Astrocyte (in vitro differentiated cells and primary cell): ENCODE data around the gene ZNF805. TPM values are rescaled to one million over a fixed set of nuclear protein-coding genes. Genes with fewer than 3 reads are reported as not detected.
"Not testable (repeated sequence)": the region's sequence is repeated elsewhere in the genome, so short reads cannot be mapped to it uniquely, and the experiment has no call there.

ENCODE experiments used
- DNase-seq: peaks from one replicate; pipeline ENCODE4 v3.0.0-alpha.2; 2010; ENCODE audit warnings: low read depth
- FAIRE-seq: peaks from 2 replicates; lab custom pipeline; 2011; peaks lifted over from hg19 to GRCh38; lab: Jason Lieb, UNC
- H2AFZ ChIP-seq: 2 replicates; pipeline ENCODE4 v1.6.0; 2012; ENCODE audit warnings: low read depth, low read length, inconsistent platforms
- H3K27ac ChIP-seq: 2 replicates; pipeline ENCODE4 v1.5.1; 2011; ENCODE audit warnings: low read depth, low read length, inconsistent platforms
- H3K27me3 ChIP-seq: 2 replicates; pipeline ENCODE4 v1.6.0; 2011; ENCODE audit warnings: low read length, inconsistent platforms; ENCODE audit not compliant: insufficient read depth
- H3K36me3 ChIP-seq: 2 replicates; pipeline ENCODE4 v1.5.1; 2011; ENCODE audit warnings: low read length, inconsistent platforms; ENCODE audit not compliant: insufficient read depth
- H3K4me1 ChIP-seq: 2 replicates; pipeline ENCODE4 v1.5.1; 2011; ENCODE audit warnings: low read length, inconsistent platforms; ENCODE audit not compliant: insufficient read depth
- H3K4me2 ChIP-seq: 2 replicates; pipeline ENCODE4 v1.6.0; 2012; ENCODE audit warnings: low read length, inconsistent platforms
- H3K4me3 ChIP-seq: 2 replicates; pipeline ENCODE4 v1.5.1; 2011; ENCODE audit warnings: low read depth, mild to moderate bottlenecking, low read length, inconsistent platforms; ENCODE audit not compliant: insufficient read depth
- H3K79me2 ChIP-seq: 2 replicates; pipeline ENCODE4 v1.6.0; 2012; ENCODE audit warnings: mild to moderate bottlenecking, low read length, inconsistent platforms; ENCODE audit not compliant: insufficient read depth
- H3K9ac ChIP-seq: 2 replicates; pipeline ENCODE4 v1.6.0; 2012; ENCODE audit warnings: mild to moderate bottlenecking, low read length, inconsistent platforms
- H3K9me3 ChIP-seq: 2 replicates; pipeline ENCODE4 v1.5.1; 2012; ENCODE audit warnings: low read depth, mild to moderate bottlenecking, low read length, inconsistent platforms; ENCODE audit not compliant: insufficient read depth
- H4K20me1 ChIP-seq: 2 replicates; pipeline ENCODE4 v1.6.0; 2012; ENCODE audit warnings: low read length, inconsistent platforms; ENCODE audit not compliant: insufficient read depth
- H3K27ac Mint-ChIP-seq: one replicate; pipeline ENCODE4 v1.8.0; 2021; ENCODE audit warnings: mild to moderate bottlenecking, mixed read lengths; ENCODE audit not compliant: unreplicated experiment
- H3K27me3 Mint-ChIP-seq: one replicate; pipeline ENCODE4 v1.8.0; 2021; ENCODE audit warnings: low read depth, mixed read lengths; ENCODE audit not compliant: unreplicated experiment
- H3K36me3 Mint-ChIP-seq: one replicate; pipeline ENCODE4 v1.8.0; 2021; ENCODE audit warnings: low read depth, mixed read lengths; ENCODE audit not compliant: unreplicated experiment
- H3K4me1 Mint-ChIP-seq: one replicate; pipeline ENCODE4 v1.8.0; 2021; ENCODE audit warnings: low read depth, mixed read lengths; ENCODE audit not compliant: unreplicated experiment
- H3K4me3 Mint-ChIP-seq: one replicate; pipeline ENCODE4 v1.8.0; 2021; ENCODE audit warnings: mild to moderate bottlenecking, moderate library complexity, mixed read lengths; ENCODE audit not compliant: unreplicated experiment
- H3K9me3 Mint-ChIP-seq: one replicate; pipeline ENCODE4 v1.8.0; 2021; ENCODE audit warnings: mild to moderate bottlenecking, mixed read lengths; ENCODE audit not compliant: unreplicated experiment
- CTCF ChIP-seq: IDR thresholded peaks from 2 replicates; pipeline ENCODE4 v1.5.1; 2011; ENCODE audit warnings: low read depth, mild to moderate bottlenecking, inconsistent platforms, low read length, moderate library complexity; ENCODE audit not compliant: insufficient read depth
- EZH2 ChIP-seq: IDR thresholded peaks from 2 replicates; pipeline ENCODE4 v1.6.1; 2012; ENCODE audit warnings: mild to moderate bottlenecking, low read length, inconsistent platforms; ENCODE audit not compliant: insufficient read depth
- total RNA-seq: library from RNA; stranded (reverse); gene quantifications from 2 replicates; pipeline ENCODE4 v1.2.1, GENCODE V29; 2021

ZNF805 gene
- total RNA-seq, 1 donor from 2014 or later, result 21.7 TPM

GRCh38 chr19:57271280-57271679 lies 30.8 kb downstream of the ZNF805 start:
- FAIRE-seq, result no peak
- TF ChIP-seq CTCF, result no peak
- no peak for TF ChIP-seq EZH2
- H3K27me3 Mint-ChIP-seq, result no peaks in the 10 kb centered on the region

GRCh38 chr19:57273014-57273413 lies 32.6 kb downstream of the ZNF805 start:
- Mint-ChIP-seq H3K27me3 (no peaks in the 10 kb centered on the region), H3K27ac (peak overlapping the region; percentile 14), H3K36me3 (peaks cover 2% of the 10 kb centered on the region), H3K9me3 (peaks cover 6% of the 10 kb centered on the region), H3K4me1 (peaks cover 25% of the 10 kb centered on the region), H3K4me3 (no peak overlapping the region)
- no peaks in the 10 kb centered on the region for H3K36me3 ChIP-seq
- no peaks in the 10 kb centered on the region for H3K27me3 ChIP-seq
- FAIRE-seq, result no peak
- H3K27ac ChIP-seq, result no peak overlapping the region
- no peak for TF ChIP-seq EZH2
- TF ChIP-seq CTCF, result no peak
- DNase-seq, result no peak
- no peaks in the 10 kb centered on the region for H4K20me1 ChIP-seq
- no peaks in the 10 kb centered on the region for H3K9me3 ChIP-seq
- H3K4me3 ChIP-seq, result no peak overlapping the region
- no peaks in the 10 kb centered on the region for H3K79me2 ChIP-seq
- peaks cover 13% of the 10 kb centered on the region for H3K4me1 ChIP-seq
- no peak overlapping the region for H2AFZ ChIP-seq
- H3K9ac ChIP-seq, result no peak overlapping the region
- H3K4me2 ChIP-seq, result no peak overlapping the region

More at GRCh38 chr19:57271280-57271679, 30.8 kb downstream of the ZNF805 start:
- Histone ChIP-seq H3K27ac (no peak overlapping the region), H3K27me3 (no peaks in the 10 kb centered on the region), H4K20me1 (no peaks in the 10 kb centered on the region), H3K4me3 (no peak overlapping the region), H3K4me2 (no peak overlapping the region), H3K36me3 (no peaks in the 10 kb centered on the region), H3K9ac (no peak overlapping the region), H3K9me3 (no peaks in the 10 kb centered on the region), H3K4me1 (peaks cover 13% of the 10 kb centered on the region), H3K79me2 (no peaks in the 10 kb centered on the region), H2AFZ (no peak overlapping the region)
- H3K27ac Mint-ChIP-seq, result no peak overlapping the region
- no peak for DNase-seq
- no peak overlapping the region for H3K4me3 Mint-ChIP-seq
- peaks cover 21% of the 10 kb centered on the region for H3K4me1 Mint-ChIP-seq
- peaks cover 2% of the 10 kb centered on the region for H3K36me3 Mint-ChIP-seq
- H3K9me3 Mint-ChIP-seq, result peaks cover 4% of the 10 kb centered on the region

- Mint-ChIP-seq H3K36me3 (peaks cover 2% of the 10 kb centered on the region), H3K4me1 (peaks cover 20% of the 10 kb centered on the region), H3K9me3 (peaks cover 7% of the 10 kb centered on the region), H3K27ac (no peak overlapping the region), H3K4me3 (no peak overlapping the region), H3K27me3 (no peaks in the 10 kb centered on the region)
- TF ChIP-seq EZH2, result no peak
- TF ChIP-seq CTCF, result no peak
- H2AFZ ChIP-seq, result no peak overlapping the region
- H3K4me2 ChIP-seq, result no peak overlapping the region
- H3K9me3 ChIP-seq, result no peaks in the 10 kb centered on the region
- no peak overlapping the region for H3K4me3 ChIP-seq
- H4K20me1 ChIP-seq, result peaks cover 5% of the 10 kb centered on the region
- no peak overlapping the region for H3K27ac ChIP-seq
- H3K79me2 ChIP-seq, result peaks cover 12% of the 10 kb centered on the region
- no peaks in the 10 kb centered on the region for H3K36me3 ChIP-seq
- peaks cover 9% of the 10 kb centered on the region for H3K4me1 ChIP-seq
- no peak overlapping the region for H3K9ac ChIP-seq
- FAIRE-seq (no peak), DNase-seq (no peak)
- no peaks in the 10 kb centered on the region for H3K27me3 ChIP-seq
Observed at GRCh38 chr19:57276430-57276829, 36.0 kb downstream of the ZNF805 start.

GRCh38 chr19:57278481-57278880 lies 38.0 kb downstream of the ZNF805 start:
- not testable (repeated sequence) for H3K9me3 Mint-ChIP-seq, H3K4me3 ChIP-seq, H3K27me3 ChIP-seq, H3K36me3 Mint-ChIP-seq, H3K27me3 Mint-ChIP-seq, H3K27ac Mint-ChIP-seq, FAIRE-seq, H2AFZ ChIP-seq, H3K9me3 ChIP-seq, H3K36me3 ChIP-seq
- Histone ChIP-seq H3K4me1 (peaks cover 22% of the 10 kb centered on the region), H3K9ac (peak overlapping the region; percentile 42), H3K27ac (peak overlapping the region; percentile 99), H3K4me2 (peak overlapping the region; percentile 42), H4K20me1 (peaks cover 24% of the 10 kb centered on the region), H3K79me2 (peaks cover 33% of the 10 kb centered on the region)
- DNase-seq, result peak; percentile 92
- peak overlapping the region; percentile 62 for H3K4me3 Mint-ChIP-seq
- H3K4me1 Mint-ChIP-seq, result peaks cover 28% of the 10 kb centered on the region
